Measurements from ENCODE around the gene EEF1AKMT4.

- no peak for TF ChIP-seq USF2 (IDR thresholded peaks at IDR 0.05)
- peak; percentile 26; the same call in 2 of the 3 replicates for TF ChIP-seq CTCF (IDR thresholded peaks at IDR 0.05)
- no peak for TF ChIP-seq MAX (IDR thresholded peaks at IDR 0.05)
- no peak for TF ChIP-seq KDM5A (IDR thresholded peaks at IDR 0.05)
- TF ChIP-seq MYC (IDR thresholded peaks at IDR 0.05; ENCODE audit: borderline replicate concordance, low read length) = no peak
- no peak for TF ChIP-seq BHLHE40 (IDR thresholded peaks at IDR 0.05; ENCODE audit: low read depth, low read length)
- TF ChIP-seq POLR2A (IDR thresholded peaks at IDR 0.05; ENCODE audit: low read length) = no peak
- TF ChIP-seq POLR2AphosphoS2 (conservative IDR thresholded peaks at IDR 0.05; ENCODE audit: low read length) = no peak
- TF ChIP-seq TP53 (CRISPR knock-in tag; IDR thresholded peaks at IDR 0.05) = no peak
- no peak for TF ChIP-seq CEBPB (IDR thresholded peaks at IDR 0.05)
- TF ChIP-seq NPAS2 (CRISPR knock-in tag; IDR thresholded peaks at IDR 0.05; ENCODE audit: borderline replicate concordance) = no peak
Measured at GRCh38 chr3:184284696-184285095, 35.2 kb downstream of the EEF1AKMT4 start.
